ENCODE measurements around the gene KLHL21.

DNA sequence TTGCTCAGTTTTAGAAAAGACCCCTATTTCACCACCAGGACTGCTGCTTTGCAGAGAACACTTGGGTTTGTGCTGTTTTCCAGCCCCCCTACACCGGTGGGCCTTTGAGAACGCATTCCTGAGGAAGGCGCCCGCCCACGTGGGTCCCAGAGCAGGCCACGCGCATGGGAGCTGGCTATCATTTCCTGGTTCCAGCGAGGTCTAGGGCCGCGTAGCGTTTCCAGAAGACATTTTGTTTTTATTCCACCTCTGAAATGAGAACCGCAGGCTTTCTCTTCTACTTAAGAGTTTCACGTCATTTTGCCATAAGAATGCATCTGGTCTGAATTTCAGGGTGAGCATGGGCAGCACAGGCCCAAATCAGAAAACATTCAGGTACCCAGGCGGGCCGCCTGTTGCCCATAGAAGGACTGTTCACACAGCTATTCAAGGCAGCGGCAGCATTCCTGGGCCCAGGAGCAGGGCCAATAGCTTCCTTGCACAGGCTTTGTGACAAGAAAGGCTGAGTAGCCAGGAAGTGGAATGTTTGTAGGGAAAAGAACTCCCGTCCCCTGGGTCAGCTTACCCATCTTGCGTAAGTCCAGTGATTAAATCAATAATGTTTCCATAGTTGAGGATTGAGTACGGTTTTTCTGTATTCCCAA is 1.4 kb upstream of the KLHL21 start:
- peak in 2 of 5 experiments; percentile 49 to 65 for TF ChIP-seq CTCF (IDR thresholded peaks at IDR 0.05)
- TF ChIP-seq POLR2A (IDR thresholded peaks at IDR 0.05): no peak
